HEK293 (cell line): ENCODE data around the gene MAPK9.

Source experiments
- FEZF1 ChIP-seq: fragments of 450-650 bp; formaldehyde crosslinking; IDR thresholded peaks from 2 replicates; pipeline ENCODE4 v1.5.1; 2016; ENCODE audit warnings: missing biosample characterization, missing genetic modification characterization
- GLI2 ChIP-seq: fragments of 450-650 bp; formaldehyde crosslinking; IDR thresholded peaks from 2 replicates; pipeline ENCODE4; 2017; ENCODE audit warnings: missing biosample characterization, missing genetic modification characterization, low read depth, borderline replicate concordance
- KLF1 ChIP-seq: fragments of 450-650 bp; formaldehyde crosslinking; IDR thresholded peaks from 2 replicates; pipeline ENCODE4 v1.5.1; 2016; ENCODE audit warnings: missing biosample characterization, missing genetic modification characterization
- ZBTB17 ChIP-seq: fragments of 450-650 bp; formaldehyde crosslinking; IDR thresholded peaks from 2 replicates; pipeline ENCODE4 v1.5.1; 2016; ENCODE audit warnings: missing biosample characterization, missing genetic modification characterization
- ZNF274 ChIP-seq, 2 experiments: fragments of 200-500 bp in 1 of 2; fragments of 450-650 bp in 1 of 2; sonication (Bioruptor generic) in 1 of 2; formaldehyde crosslinking in 1 of 2; IDR thresholded peaks; 2 replicates each; pipeline versions ENCODE4 v1.5.1 to v1.6.1; 2014 to 2016; ENCODE audit warnings: borderline replicate concordance in 1 of 2, inconsistent platforms in 1 of 2, low read length in 1 of 2, missing biosample characterization in 1 of 2, missing genetic modification characterization in 1 of 2
- ZNF324 ChIP-seq: fragments of 450-650 bp; formaldehyde crosslinking; IDR thresholded peaks from 2 replicates; pipeline ENCODE4 v1.5.1; 2016; ENCODE audit warnings: missing biosample characterization, missing genetic modification characterization
- ZSCAN30 ChIP-seq: fragments of 450-650 bp; IDR thresholded peaks from 2 replicates; pipeline ENCODE4 v1.5.1; 2018; ENCODE audit warnings: missing biosample characterization, mild to moderate bottlenecking, missing genetic modification characterization, moderate library complexity
- TF ChIP-seq, protein P1 (sequence below): fragments of 450-650 bp; formaldehyde crosslinking; IDR thresholded peaks from 2 replicates; pipeline ENCODE4 v1.5.1; 2016; ENCODE audit warnings: missing biosample characterization, missing genetic modification characterization
- TF ChIP-seq, protein P2 (sequence below): fragments of 450-650 bp; formaldehyde crosslinking; conservative IDR thresholded peaks from 2 replicates; pipeline ENCODE4 v1.5.1; 2016; ENCODE audit warnings: low read depth, missing biosample characterization, missing genetic modification characterization
- TF ChIP-seq, protein P3 (sequence below): fragments of 450-650 bp; formaldehyde crosslinking; IDR thresholded peaks from 2 replicates; pipeline ENCODE4 v1.5.1; 2016; ENCODE audit warnings: missing biosample characterization, missing genetic modification characterization

DNA sequence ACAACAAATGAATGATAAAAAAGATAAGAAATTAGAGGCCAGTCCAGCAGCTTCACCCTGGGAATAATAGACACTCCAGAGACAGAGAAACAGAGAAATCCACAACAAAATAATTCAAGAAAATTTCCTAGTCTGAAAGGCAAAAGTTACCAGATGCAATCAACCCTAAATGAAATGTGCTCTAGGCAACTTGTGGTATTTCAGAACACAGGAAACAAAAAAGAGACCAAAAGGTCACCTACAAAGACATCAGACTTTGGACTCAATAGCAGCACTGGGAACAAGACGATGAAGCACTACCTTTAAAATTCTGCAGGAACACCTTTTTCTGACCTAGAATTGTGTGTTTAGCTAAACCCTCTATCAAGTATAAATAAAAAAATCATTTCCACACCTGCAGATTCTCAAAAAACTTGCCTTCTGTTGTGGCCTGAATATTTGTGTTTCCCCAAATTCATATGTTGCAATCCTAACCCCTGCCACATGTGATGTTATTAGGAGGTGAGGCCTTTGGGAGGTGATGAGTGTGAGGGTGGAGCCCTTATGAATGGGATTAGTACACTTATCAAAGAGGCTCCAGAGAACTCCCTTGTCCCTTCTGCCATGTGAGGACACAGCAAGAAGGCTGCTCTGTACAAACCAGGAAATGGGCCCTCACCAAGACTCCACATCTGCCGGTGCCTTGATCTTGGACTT lies 5.9 kb upstream of the MAPK9 start:
- TF ChIP-seq ZNF324 (tag by site-specific recombination) (no peak), FEZF1 (tag by site-specific recombination) (no peak), ZSCAN30 (tag by site-specific recombination) (no peak), KLF1 (no peak), ZNF274 (IDR thresholded peaks at IDR 0.05; ENCODE audit: low read length) (no peak), ZNF274 (tag by site-specific recombination; IDR thresholded peaks at IDR 0.05; ENCODE audit: borderline replicate concordance) (no peak), GLI2 (tag by site-specific recombination) (no peak), ZBTB17 (tag by site-specific recombination) (no peak)
- TF ChIP-seq, protein P1, sequence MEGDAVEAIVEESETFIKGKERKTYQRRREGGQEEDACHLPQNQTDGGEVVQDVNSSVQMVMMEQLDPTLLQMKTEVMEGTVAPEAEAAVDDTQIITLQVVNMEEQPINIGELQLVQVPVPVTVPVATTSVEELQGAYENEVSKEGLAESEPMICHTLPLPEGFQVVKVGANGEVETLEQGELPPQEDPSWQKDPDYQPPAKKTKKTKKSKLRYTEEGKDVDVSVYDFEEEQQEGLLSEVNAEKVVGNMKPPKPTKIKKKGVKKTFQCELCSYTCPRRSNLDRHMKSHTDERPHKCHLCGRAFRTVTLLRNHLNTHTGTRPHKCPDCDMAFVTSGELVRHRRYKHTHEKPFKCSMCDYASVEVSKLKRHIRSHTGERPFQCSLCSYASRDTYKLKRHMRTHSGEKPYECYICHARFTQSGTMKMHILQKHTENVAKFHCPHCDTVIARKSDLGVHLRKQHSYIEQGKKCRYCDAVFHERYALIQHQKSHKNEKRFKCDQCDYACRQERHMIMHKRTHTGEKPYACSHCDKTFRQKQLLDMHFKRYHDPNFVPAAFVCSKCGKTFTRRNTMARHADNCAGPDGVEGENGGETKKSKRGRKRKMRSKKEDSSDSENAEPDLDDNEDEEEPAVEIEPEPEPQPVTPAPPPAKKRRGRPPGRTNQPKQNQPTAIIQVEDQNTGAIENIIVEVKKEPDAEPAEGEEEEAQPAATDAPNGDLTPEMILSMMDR (tag by site-specific recombination) = no peak
- TF ChIP-seq, protein P2, sequence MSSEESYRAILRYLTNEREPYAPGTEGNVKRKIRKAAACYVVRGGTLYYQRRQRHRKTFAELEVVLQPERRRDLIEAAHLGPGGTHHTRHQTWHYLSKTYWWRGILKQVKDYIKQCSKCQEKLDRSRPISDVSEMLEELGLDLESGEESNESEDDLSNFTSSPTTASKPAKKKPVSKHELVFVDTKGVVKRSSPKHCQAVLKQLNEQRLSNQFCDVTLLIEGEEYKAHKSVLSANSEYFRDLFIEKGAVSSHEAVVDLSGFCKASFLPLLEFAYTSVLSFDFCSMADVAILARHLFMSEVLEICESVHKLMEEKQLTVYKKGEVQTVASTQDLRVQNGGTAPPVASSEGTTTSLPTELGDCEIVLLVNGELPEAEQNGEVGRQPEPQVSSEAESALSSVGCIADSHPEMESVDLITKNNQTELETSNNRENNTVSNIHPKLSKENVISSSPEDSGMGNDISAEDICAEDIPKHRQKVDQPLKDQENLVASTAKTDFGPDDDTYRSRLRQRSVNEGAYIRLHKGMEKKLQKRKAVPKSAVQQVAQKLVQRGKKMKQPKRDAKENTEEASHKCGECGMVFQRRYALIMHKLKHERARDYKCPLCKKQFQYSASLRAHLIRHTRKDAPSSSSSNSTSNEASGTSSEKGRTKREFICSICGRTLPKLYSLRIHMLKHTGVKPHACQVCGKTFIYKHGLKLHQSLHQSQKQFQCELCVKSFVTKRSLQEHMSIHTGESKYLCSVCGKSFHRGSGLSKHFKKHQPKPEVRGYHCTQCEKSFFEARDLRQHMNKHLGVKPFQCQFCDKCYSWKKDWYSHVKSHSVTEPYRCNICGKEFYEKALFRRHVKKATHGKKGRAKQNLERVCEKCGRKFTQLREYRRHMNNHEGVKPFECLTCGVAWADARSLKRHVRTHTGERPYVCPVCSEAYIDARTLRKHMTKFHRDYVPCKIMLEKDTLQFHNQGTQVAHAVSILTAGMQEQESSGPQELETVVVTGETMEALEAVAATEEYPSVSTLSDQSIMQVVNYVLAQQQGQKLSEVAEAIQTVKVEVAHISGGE (tag by site-specific recombination) = no peak
- TF ChIP-seq, protein P3, sequence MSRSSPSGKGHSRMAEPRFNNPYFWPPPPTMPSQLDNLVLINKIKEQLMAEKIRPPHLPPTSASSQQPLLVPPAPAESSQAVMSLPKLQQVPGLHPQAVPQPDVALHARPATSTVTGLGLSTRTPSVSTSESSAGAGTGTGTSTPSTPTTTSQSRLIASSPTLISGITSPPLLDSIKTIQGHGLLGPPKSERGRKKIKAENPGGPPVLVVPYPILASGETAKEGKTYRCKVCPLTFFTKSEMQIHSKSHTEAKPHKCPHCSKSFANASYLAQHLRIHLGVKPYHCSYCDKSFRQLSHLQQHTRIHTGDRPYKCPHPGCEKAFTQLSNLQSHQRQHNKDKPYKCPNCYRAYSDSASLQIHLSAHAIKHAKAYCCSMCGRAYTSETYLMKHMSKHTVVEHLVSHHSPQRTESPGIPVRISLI (tag by site-specific recombination) = no peak
